Activated T-helper 2 cell treated with anti-CD3 and anti-CD28 coated beads, Interferon-gamma antibody, Interleukin-2, Interleukin-4, amounts not matched to agents 10 μg/mL and 5 μg/mL and 100 μg/mL, durations not matched to agents 14 hours and 24 hours and 36 hours (primary cell): Measurements from ENCODE around the gene TRIP12. TPM values are rescaled to one million over a fixed set of nuclear protein-coding genes. Genes with fewer than 3 reads are reported as not detected.
A peak's percentile ranks its signal among the peaks of the same experiment; 100 is the strongest.
"Not testable (repeated sequence)": the region's sequence is repeated elsewhere in the genome, so short reads cannot be mapped to it uniquely, and the experiment has no call there.

Experiments used
- DNase-seq: peaks from one replicate; pipeline ENCODE4 v3.0.0; 2021; ENCODE audit warnings: low spot score
- H3K27ac Mint-ChIP-seq: one replicate; pipeline ENCODE4 v1.8.0; 2021; ENCODE audit warnings: mixed read lengths
- H3K27me3 Mint-ChIP-seq: one replicate; pipeline ENCODE4 v1.8.0; 2021; ENCODE audit warnings: low read depth, mixed read lengths
- H3K36me3 Mint-ChIP-seq: one replicate; pipeline ENCODE4 v1.8.0; 2021; ENCODE audit warnings: low read depth, mixed read lengths
- H3K4me1 Mint-ChIP-seq: one replicate; pipeline ENCODE4 v1.8.0; 2021; ENCODE audit warnings: low read depth, mixed read lengths
- H3K4me3 Mint-ChIP-seq: one replicate; pipeline ENCODE4 v1.8.0; 2021; ENCODE audit warnings: low read depth, mild to moderate bottlenecking, moderate library complexity, mixed read lengths
- H3K9me3 Mint-ChIP-seq: one replicate; pipeline ENCODE4 v1.8.0; 2021; ENCODE audit warnings: mixed read lengths
- intact Hi-C: fragments of 100-400 bp; cut with micrococcal nuclease; formaldehyde crosslinking; loops from one replicate; pipeline ENCODE4 v1.15.1; 2023
- total RNA-seq: library from RNA; stranded (reverse); gene quantifications from 2 replicates; pipeline ENCODE4 v1.2.3, GENCODE V29; 2022

Gene TRIP12
- total RNA-seq: 256 and 269 TPM in 2 replicates

DNA sequence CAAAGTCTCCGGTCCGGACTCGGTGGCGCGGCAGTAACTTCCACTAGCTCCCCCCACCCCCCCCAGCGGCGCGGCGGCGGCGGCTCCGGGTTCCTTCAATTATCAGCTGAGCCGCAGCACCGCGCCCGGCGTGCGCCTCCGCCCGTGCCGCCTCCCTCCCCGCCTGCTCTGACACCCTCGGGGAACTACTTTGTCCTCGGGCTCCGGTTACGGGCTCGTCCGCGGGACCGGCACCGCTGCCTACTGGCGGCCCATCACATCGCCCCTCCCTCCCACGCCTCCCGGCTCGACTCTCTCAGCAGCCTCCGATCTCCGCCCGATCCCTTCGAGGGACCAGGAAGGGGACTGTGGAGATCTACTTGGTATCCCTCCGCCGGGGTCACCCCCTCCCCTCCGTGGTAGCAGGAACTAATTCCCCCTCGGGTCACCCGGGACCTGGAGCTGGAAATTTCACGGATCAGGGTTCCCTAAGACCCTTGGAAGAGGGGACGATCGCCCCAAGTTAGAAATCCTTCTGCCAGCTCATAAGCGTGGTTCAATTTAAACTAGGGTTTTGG lies at the start of gene TRIP12:
TSS of gene TRIP12 (minus strand) at position 118 of the 557 bp plus-strand sequence. CDS start 41,930 bp downstream, outside the sequence.
- H3K4me3 Mint-ChIP-seq: peak within 1 kb of the TSS; percentile 100
- DNase-seq: peak; percentile 89
- H3K36me3 Mint-ChIP-seq: peaks cover 26% of the 10 kb centered on the region
- no peaks in the 10 kb centered on the region for H3K27me3 Mint-ChIP-seq
- H3K27ac Mint-ChIP-seq: peak within 1 kb of the TSS; percentile 98
- H3K9me3 Mint-ChIP-seq: no peaks in the 10 kb centered on the region
- intact Hi-C loops: loop anchor here (1.0 to 10.0 kb wide), 3 partner anchors 100 to 740 kb away; partner anchors contain the start of gene SLC16A14
- H3K4me1 Mint-ChIP-seq: peaks cover 31% of the 10 kb centered on the region

DNA sequence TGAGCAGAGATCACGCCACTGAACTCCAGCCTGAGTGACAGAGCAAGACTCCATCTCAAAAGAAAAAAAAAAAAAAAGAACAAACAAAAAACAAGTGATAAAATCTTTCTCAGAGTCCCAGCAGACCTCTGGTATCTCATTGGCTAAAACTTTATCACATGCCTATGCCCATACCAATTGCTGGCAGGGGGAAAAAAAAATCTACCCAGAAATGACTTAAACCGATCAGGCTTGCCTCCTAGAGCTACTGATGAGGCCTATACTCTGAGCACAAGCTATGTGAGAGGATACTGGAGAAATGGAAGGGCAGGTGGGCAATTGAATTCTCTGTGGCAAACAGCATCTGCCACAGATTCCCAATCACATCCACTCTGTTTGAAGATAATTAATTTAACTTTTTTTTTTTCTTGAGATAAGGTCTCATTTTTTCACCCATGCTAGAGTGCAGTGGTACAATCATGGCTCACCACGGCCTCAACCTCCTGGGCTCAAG lies 49.5 kb upstream of the TRIP12 start:
- Mint-ChIP-seq H3K9me3 (no peaks in the 10 kb centered on the region), H3K27me3 (no peaks in the 10 kb centered on the region), H3K4me1 (no peaks in the 10 kb centered on the region), H3K4me3 (no peak overlapping the region), H3K27ac (no peak overlapping the region), H3K36me3 (no peaks in the 10 kb centered on the region)
- DNase-seq: no peak
- intact Hi-C loops: no loop called here

DNA sequence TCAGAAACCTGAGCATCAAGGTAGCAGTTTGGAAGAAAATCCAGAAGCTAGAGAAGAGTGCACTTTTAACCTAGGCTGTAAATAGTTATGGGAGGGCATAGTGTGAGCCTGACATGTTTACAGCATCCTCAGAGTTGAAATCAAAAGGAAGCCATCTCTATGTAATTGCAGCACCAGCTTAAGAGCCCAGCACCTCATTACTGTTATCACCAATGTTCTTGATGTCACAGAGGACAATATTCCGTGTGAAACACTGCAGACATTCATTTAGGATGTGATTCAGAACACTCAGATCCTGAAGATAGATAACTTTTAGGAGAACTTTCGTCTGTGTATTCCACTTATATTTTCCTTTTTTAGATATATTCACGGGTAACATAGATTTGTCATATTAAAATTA lies 48.6 kb upstream of the TRIP12 start:
- no peak overlapping the region for H3K4me3 Mint-ChIP-seq
- H3K27ac Mint-ChIP-seq: no peak overlapping the region
- no peaks in the 10 kb centered on the region for H3K9me3 Mint-ChIP-seq
- DNase-seq: no peak
- H3K4me1 Mint-ChIP-seq: no peaks in the 10 kb centered on the region
- no peaks in the 10 kb centered on the region for H3K27me3 Mint-ChIP-seq
- H3K36me3 Mint-ChIP-seq: no peaks in the 10 kb centered on the region
- intact Hi-C loops: no loop called here

- no peaks in the 10 kb centered on the region for H3K36me3 Mint-ChIP-seq
- intact Hi-C loops: no loop called here
- no peak overlapping the region for H3K4me3 Mint-ChIP-seq
- no peaks in the 10 kb centered on the region for H3K27me3 Mint-ChIP-seq
- H3K4me1 Mint-ChIP-seq: no peaks in the 10 kb centered on the region
- no peaks in the 10 kb centered on the region for H3K9me3 Mint-ChIP-seq
- H3K27ac Mint-ChIP-seq: no peak overlapping the region
- no peak for DNase-seq
These were observed 48.1 kb upstream of the TRIP12 start for GRCh38 chr2:229969921-229970320.

DNA sequence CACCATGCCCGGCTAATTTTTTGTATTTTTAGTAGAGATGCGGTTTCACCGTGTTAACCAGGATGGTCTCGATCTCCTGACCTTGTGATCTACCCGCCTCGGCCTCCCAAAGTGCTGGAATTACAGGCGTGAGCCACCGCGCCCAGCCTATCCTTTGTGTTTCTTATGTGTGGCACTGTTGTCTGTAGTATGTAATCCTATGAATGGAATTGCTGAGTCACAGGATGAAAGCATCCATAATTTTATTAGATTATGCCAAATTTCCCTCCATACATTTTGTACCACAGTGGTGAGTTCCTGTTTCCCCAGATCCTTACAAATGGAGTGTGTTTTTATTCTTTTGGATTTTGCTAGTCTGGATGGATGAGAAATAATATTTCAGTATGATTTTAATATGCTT lies 41.8 kb upstream of the TRIP12 start:
- H3K9me3 Mint-ChIP-seq, H3K4me3 Mint-ChIP-seq, DNase-seq, H3K27ac Mint-ChIP-seq, H3K27me3 Mint-ChIP-seq, intact Hi-C loops, H3K4me1 Mint-ChIP-seq, H3K36me3 Mint-ChIP-seq: not testable (repeated sequence)

GRCh38 chr2:229956491-229956890 lies 34.7 kb upstream of the TRIP12 start:
- H3K27ac Mint-ChIP-seq: no peak overlapping the region
- no peaks in the 10 kb centered on the region for H3K4me1 Mint-ChIP-seq
- no peak overlapping the region for H3K4me3 Mint-ChIP-seq
- no peak for DNase-seq
- H3K27me3 Mint-ChIP-seq: no peaks in the 10 kb centered on the region
- intact Hi-C loops: no loop called here
- H3K9me3 Mint-ChIP-seq: no peaks in the 10 kb centered on the region
- H3K36me3 Mint-ChIP-seq: no peaks in the 10 kb centered on the region

DNA sequence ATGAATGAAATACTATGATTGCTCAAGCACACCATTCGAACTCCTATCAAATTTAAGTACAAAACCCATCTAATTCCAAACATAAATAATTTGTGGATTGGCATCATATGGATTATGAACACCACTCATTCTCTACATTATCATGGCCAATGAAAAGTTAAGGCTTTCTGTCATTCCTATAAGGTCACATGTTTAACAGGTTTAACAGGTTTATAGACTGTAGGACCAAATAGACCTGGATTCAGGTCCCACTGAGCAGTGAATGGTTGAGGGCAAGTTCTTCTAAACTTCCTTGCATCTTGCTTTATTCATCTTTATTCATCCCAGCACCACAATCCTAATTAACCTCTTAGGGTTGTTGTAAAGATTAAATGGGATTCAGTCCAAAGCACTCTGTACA lies 33.9 kb upstream of the TRIP12 start:
- Mint-ChIP-seq H3K27ac (no peak overlapping the region), H3K9me3 (no peaks in the 10 kb centered on the region), H3K4me1 (no peaks in the 10 kb centered on the region), H3K27me3 (no peaks in the 10 kb centered on the region), H3K4me3 (no peak overlapping the region), H3K36me3 (no peaks in the 10 kb centered on the region)
- DNase-seq: no peak
- intact Hi-C loops: no loop called here

DNA sequence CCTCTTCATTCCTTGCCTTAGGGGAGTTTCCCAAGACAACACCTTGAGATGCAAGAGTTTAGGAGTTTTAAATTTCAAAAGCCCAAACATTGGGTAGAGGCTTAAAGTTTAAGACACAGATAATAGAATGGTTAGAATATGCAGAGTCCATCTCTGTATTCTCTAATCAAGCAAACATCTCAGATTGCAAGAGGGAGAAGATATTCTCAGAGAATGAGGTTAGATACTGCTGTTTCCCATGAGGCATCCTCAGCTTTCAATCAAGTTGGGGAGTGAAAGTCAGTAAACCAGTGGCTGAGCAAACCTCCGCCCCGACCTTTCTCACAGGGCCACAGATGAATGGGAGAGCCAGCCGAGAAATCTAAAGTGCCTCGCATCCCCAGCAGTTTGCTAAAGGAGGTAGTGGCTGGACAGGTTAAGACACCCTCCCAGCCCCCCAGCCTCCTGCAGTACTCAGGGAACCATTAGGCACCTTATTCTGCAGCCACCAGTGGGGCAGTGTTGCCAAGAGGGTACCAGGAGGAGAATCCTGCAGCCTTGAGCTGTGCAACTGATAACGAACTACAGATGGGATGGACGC lies 30.5 kb upstream of the TRIP12 start:
- Mint-ChIP-seq H3K4me3 (no peak overlapping the region), H3K4me1 (peaks cover 5% of the 10 kb centered on the region), H3K27ac (no peak overlapping the region), H3K9me3 (no peaks in the 10 kb centered on the region), H3K27me3 (no peaks in the 10 kb centered on the region), H3K36me3 (no peaks in the 10 kb centered on the region)
- intact Hi-C loops: no loop called here
- no peak for DNase-seq

DNA sequence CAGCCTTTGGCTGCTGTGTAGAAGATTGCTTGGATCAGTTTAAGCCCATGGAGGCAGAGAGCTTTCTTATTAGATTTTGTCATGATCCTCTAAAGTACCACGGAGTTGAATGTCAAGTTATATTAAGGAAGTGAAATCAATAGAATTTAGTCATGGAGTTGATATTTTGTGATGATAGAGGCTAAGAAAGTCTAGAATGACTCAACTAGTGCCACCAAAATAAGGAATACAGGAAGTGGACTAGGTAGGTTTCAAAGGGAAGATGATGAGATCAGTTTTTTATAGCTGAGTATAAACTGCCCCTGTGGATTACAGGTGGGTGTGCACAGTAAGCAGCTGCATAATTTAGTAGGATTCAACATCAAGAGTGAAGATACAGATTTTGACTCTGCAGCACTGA lies 25.7 kb upstream of the TRIP12 start:
- H3K27me3 Mint-ChIP-seq: no peaks in the 10 kb centered on the region
- H3K36me3 Mint-ChIP-seq: no peaks in the 10 kb centered on the region
- H3K4me1 Mint-ChIP-seq: peaks cover 10% of the 10 kb centered on the region
- no peak overlapping the region for H3K4me3 Mint-ChIP-seq
- no peak for DNase-seq
- H3K9me3 Mint-ChIP-seq: no peaks in the 10 kb centered on the region
- H3K27ac Mint-ChIP-seq: no peak overlapping the region
- intact Hi-C loops: no loop called here

- intact Hi-C loops: no loop called here
- Mint-ChIP-seq H3K27me3 (no peaks in the 10 kb centered on the region), H3K4me1 (peaks cover 10% of the 10 kb centered on the region), H3K27ac (no peak overlapping the region), H3K4me3 (no peak overlapping the region), H3K36me3 (no peaks in the 10 kb centered on the region), H3K9me3 (no peaks in the 10 kb centered on the region)
- no peak for DNase-seq
These were observed 24.2 kb upstream of the TRIP12 start for GRCh38 chr2:229945975-229946374.

- H3K36me3 Mint-ChIP-seq: no peaks in the 10 kb centered on the region
- no peaks in the 10 kb centered on the region for H3K27me3 Mint-ChIP-seq
- intact Hi-C loops: no loop called here
- H3K9me3 Mint-ChIP-seq: no peaks in the 10 kb centered on the region
- no peak overlapping the region for H3K27ac Mint-ChIP-seq
- peaks cover 10% of the 10 kb centered on the region for H3K4me1 Mint-ChIP-seq
- H3K4me3 Mint-ChIP-seq: no peak overlapping the region
- no peak for DNase-seq
These were observed 22.1 kb upstream of the TRIP12 start for GRCh38 chr2:229943770-229944449.

GRCh38 chr2:229943171-229943570 lies 21.4 kb upstream of the TRIP12 start:
- H3K27ac Mint-ChIP-seq: no peak overlapping the region
- no peaks in the 10 kb centered on the region for H3K9me3 Mint-ChIP-seq
- DNase-seq: no peak
- no peak overlapping the region for H3K4me3 Mint-ChIP-seq
- H3K27me3 Mint-ChIP-seq: no peaks in the 10 kb centered on the region
- H3K36me3 Mint-ChIP-seq: no peaks in the 10 kb centered on the region
- intact Hi-C loops: no loop called here
- H3K4me1 Mint-ChIP-seq: peaks cover 10% of the 10 kb centered on the region

DNA sequence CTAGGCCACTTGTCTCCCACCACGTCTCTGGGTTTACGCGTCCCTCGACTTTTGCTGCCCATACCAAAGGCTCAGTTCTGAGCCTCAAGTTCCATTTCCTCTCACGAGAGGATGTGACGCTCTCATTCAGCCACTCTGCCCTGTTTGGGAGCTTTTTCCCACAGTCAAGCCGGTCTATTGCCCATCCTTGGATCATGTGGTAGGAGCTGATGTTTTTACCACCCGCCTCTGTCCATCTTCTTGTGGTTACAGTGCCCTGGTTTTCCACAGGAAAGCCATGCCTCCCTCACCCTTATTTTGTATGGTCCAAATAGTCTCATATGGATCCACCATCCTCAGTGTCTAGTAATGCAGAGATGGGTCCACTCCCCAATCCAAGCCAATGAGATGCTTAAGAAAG lies 20.9 kb upstream of the TRIP12 start:
- Mint-ChIP-seq H3K9me3 (no peaks in the 10 kb centered on the region), H3K27me3 (no peaks in the 10 kb centered on the region), H3K4me3 (no peak overlapping the region), H3K36me3 (no peaks in the 10 kb centered on the region), H3K27ac (no peak overlapping the region), H3K4me1 (peaks cover 9% of the 10 kb centered on the region)
- no peak for DNase-seq
- intact Hi-C loops: no loop called here
